Measurements from ENCODE around the gene CBLN3.

Gene CBLN3

DNA sequence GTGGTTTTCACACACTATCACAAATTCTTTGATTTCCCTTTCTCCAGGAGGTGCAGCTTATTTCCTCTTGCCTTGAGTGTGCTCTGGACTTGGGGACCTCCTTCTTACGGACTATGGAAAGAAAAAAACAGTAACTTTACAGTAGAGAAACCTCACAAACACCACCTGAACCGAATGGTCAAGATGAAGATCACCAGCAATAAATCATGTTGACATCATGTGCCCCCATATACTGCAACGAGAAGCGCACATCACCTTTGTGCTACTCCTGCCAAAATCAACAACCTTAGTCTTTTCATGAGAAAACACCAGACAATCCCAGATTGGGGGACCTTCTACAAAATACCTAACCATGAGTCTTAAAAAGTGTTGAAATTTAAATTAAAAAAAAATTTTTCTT is 43.9 kb downstream of the CBLN3 start:
- in situ Hi-C loops (cut with MboI; ENCODE audit: low sequenced_read_pairs, unreplicated experiment) = no loop called here
- TF ChIP-seq, protein P1, sequence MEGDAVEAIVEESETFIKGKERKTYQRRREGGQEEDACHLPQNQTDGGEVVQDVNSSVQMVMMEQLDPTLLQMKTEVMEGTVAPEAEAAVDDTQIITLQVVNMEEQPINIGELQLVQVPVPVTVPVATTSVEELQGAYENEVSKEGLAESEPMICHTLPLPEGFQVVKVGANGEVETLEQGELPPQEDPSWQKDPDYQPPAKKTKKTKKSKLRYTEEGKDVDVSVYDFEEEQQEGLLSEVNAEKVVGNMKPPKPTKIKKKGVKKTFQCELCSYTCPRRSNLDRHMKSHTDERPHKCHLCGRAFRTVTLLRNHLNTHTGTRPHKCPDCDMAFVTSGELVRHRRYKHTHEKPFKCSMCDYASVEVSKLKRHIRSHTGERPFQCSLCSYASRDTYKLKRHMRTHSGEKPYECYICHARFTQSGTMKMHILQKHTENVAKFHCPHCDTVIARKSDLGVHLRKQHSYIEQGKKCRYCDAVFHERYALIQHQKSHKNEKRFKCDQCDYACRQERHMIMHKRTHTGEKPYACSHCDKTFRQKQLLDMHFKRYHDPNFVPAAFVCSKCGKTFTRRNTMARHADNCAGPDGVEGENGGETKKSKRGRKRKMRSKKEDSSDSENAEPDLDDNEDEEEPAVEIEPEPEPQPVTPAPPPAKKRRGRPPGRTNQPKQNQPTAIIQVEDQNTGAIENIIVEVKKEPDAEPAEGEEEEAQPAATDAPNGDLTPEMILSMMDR (IDR thresholded peaks at IDR 0.05; ENCODE audit: borderline replicate concordance, control extremely low read depth, extremely low read depth, insufficient read depth, missing control alignments) = no peak

DNA sequence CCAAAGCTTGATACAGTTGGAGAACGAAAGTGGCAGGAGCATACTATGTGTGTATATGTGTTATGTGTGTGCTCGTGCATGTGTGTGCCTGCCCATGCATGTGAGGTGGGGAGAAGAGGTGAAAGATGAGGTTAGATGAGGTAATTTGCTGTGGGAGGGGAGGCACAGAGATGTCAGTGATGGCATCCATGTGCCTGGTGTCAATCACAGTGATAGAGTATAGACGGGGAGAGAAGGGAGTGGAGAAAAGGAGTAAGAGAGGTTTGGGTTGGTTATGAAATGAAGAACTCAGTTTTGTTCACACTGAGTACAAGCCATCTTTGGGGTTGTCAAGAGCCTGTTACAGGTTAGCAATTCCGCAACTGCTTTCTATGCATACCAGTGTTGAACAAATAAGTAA is 45.3 kb downstream of the CBLN3 start:
- no peak for DNase-seq (ENCODE audit: low spot score)
- in situ Hi-C loops (cut with MboI; ENCODE audit: low sequenced_read_pairs, unreplicated experiment) = no loop called here
- TF ChIP-seq, protein P1 (IDR thresholded peaks at IDR 0.05; ENCODE audit: borderline replicate concordance, control extremely low read depth, extremely low read depth, insufficient read depth, missing control alignments) = no peak

More for the DNA sequence above, 43.9 kb downstream of the CBLN3 start:
- DNase-seq (ENCODE audit: low spot score) = no peak

DNA sequence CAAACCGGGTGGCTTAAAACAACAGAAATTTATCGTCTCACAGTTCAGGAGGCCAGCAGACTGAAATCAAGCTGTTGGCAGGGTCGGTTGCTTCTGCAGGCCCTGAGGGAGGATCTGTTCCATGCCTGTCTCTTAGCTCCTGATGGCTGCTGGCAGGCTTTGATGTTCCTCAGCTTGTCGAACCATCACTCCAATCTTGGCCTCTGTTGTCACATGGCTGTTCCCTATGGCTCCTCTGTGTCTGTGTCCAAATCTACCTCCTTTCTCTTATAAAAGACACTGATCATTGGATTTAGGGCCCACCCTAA is 47.5 kb downstream of the CBLN3 start:
- DNase-seq (ENCODE audit: low spot score) = no peak
- TF ChIP-seq, protein P1 (IDR thresholded peaks at IDR 0.05; ENCODE audit: borderline replicate concordance, control extremely low read depth, extremely low read depth, insufficient read depth, missing control alignments) = no peak
- in situ Hi-C loops (cut with MboI; ENCODE audit: low sequenced_read_pairs, unreplicated experiment) = no loop called here

DNA sequence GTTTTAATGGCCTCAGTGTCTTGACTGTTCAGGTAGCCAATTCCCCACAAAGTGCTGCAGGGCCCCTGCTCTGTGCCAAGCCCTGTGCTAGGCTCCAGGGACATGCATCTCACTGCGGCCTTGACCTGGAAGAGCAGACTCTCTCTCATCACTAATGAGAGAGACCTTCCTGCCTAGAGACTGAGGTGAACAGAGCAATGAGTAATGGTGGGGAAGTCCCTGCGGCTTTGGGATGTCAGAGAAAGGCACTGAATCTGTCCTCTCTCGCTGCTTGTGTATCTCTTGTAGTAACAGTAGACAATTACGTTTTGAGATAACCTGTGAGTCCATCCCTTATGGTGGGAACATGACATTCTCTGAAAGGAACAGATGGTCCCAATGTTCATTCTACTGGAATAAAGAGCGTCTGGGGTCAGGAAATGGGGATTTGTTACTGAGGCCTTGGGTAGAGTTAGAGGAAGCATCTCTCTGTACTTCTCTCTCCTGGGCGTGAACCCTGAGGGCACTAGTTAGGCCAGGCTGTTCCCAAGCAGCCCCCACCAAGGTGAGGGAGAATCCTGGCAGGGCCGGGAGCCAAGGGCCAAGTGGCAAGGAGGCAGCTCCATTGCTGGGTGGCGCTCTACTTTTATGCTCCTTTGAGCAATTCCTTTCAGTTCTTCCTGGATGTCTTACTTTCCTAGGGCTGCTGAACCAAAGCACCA is 48.0 kb downstream of the CBLN3 start:
- no peak for DNase-seq (ENCODE audit: low spot score)
- TF ChIP-seq, protein P1 (IDR thresholded peaks at IDR 0.05; ENCODE audit: borderline replicate concordance, control extremely low read depth, extremely low read depth, insufficient read depth, missing control alignments) = no peak
- in situ Hi-C loops (cut with MboI; ENCODE audit: low sequenced_read_pairs, unreplicated experiment) = no loop called here

DNA sequence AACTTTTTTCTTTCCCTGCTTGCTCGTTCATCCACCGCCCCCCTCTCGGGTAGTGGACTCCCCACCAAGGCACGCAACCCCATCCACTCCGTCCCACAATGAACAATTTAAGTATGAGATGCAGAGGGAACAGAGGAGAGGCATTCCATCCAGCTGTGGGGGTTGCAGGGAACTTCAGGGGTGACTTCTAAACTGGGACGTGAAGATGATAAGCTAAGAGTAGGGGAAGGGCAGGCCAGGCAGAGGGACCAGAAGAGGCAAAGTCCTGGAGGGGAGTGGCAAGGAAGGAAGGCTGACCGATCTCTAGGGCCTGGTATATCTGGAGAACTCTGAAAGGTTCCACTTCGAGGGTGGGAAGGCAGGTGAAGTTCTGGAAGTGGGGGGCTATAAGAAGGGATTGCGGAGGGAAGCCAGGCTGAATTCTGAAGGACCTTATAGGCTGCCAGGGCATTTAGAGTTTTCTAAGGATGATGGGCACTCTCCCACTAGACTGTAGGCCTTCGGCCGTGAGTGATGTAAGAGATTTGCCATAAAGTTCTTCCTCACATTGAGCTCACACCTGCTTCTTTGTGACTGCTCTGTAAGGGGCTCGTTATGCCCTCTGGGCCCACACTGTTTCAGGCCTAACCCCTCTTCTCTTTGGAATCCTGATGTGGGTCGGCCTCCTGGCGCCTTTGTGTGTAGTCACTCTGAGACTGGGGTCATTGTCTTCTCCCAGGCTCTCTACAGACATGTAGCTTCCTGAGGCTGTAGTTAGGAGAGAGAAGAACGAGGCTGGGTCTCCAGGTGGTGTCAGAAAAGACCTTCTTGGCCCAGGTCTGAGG is 49.3 kb downstream of the CBLN3 start:
- DNase-seq (ENCODE audit: low spot score) = no peak
- in situ Hi-C loops (cut with MboI; ENCODE audit: low sequenced_read_pairs, unreplicated experiment) = no loop called here
- TF ChIP-seq, protein P1 (IDR thresholded peaks at IDR 0.05; ENCODE audit: borderline replicate concordance, control extremely low read depth, extremely low read depth, insufficient read depth, missing control alignments) = no peak

DNA sequence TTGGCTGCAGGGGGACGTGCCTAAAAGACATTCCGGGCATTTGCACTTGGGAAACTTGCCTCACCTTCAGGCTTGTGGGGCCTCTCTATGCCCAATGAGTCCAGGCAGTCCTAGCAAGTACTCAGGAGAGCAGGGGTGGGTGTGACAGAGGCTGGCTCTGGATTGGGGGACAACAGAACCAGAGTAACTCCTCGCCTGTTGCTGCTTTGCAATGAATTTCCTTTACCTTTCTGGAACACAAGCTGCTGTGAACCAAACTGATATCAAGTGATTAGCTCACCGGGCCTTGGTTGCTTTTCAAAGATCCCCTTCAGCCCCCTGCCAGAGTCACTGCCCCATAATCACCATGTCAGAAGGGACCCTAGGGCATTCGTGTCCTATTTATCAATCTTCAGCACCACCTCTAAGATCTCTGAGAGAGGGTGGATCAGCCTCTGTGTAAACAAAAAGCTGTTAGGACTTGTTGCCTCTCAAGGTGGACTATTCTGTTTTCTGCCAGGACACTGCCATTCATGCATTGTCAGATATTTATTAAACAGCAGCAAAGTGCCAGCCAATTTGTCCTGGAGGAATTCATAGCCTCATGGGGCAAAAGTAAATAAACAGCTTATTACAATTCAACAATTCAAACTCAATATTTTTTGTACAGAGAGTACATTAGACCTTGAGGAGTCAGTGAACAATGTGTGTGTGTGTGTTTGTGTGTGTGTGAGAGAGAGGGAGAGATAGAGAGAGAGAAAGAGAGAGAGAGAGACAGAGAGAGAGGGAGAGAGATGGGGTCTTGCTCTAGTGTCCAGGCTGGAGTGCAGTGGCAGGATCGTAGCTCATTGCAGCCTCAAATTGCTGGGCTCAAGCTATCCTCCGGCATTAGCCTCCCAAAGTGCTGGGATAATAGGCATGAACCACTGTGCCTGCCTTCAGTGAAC is 50.2 kb downstream of the CBLN3 start:
- TF ChIP-seq, protein P1 (IDR thresholded peaks at IDR 0.05; ENCODE audit: borderline replicate concordance, control extremely low read depth, extremely low read depth, insufficient read depth, missing control alignments) = no peak
- no peak for DNase-seq (ENCODE audit: low spot score)
- in situ Hi-C loops (cut with MboI; ENCODE audit: low sequenced_read_pairs, unreplicated experiment) = no loop called here

All from GM13976 (cell line).